ENCODE results near the gene RRP15. TPM values are rescaled to one million over a fixed set of nuclear protein-coding genes. Genes with fewer than 3 reads are reported as not detected.

Gene RRP15, protein sequence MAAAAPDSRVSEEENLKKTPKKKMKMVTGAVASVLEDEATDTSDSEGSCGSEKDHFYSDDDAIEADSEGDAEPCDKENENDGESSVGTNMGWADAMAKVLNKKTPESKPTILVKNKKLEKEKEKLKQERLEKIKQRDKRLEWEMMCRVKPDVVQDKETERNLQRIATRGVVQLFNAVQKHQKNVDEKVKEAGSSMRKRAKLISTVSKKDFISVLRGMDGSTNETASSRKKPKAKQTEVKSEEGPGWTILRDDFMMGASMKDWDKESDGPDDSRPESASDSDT
- total RNA-seq (2022; extraction: Qiagen RNA extraction; ENCODE audit: low read depth): 25.6 to 29.5 TPM (median 29.3 TPM) in 5 replicates

GRCh38 chr1:218284917-218285635, at the start of gene RRP15:
TSS of gene RRP15 (plus strand) at chr1:218285293. CDS start at chr1:218285317, 24 bp downstream.

GRCh38 chr1:218344814-218345672, 60.0 kb downstream of the RRP15 start, which contains the start of gene TGFB2:
TSS of gene TGFB2 (plus strand) at chr1:218345336. CDS start at chr1:218346702, 1,366 bp downstream.

Other genes starting within 250 kb of the RRP15 start
- gene TGFB2, start 60.0 kb downstream of the RRP15 start, total RNA-seq (2022; extraction: Qiagen RNA extraction; ENCODE audit: low read depth): 22.2 to 28.2 TPM (median 23.6 TPM) in 5 replicates